ENCODE measurements around the gene RPH3AL.
A peak's percentile ranks its signal among the peaks of the same experiment; 100 is the strongest.

RPH3AL gene

GRCh38 chr17:353213-353837, 718 bp upstream of the RPH3AL start:
- no peak for ATAC-seq

GRCh38 chr17:351875-352420, 659 bp downstream of the RPH3AL start:
- ATAC-seq, result no peak

- ATAC-seq, result no peak
Measured at GRCh38 chr17:351449-351738, 1.2 kb downstream of the RPH3AL start.

DNA sequence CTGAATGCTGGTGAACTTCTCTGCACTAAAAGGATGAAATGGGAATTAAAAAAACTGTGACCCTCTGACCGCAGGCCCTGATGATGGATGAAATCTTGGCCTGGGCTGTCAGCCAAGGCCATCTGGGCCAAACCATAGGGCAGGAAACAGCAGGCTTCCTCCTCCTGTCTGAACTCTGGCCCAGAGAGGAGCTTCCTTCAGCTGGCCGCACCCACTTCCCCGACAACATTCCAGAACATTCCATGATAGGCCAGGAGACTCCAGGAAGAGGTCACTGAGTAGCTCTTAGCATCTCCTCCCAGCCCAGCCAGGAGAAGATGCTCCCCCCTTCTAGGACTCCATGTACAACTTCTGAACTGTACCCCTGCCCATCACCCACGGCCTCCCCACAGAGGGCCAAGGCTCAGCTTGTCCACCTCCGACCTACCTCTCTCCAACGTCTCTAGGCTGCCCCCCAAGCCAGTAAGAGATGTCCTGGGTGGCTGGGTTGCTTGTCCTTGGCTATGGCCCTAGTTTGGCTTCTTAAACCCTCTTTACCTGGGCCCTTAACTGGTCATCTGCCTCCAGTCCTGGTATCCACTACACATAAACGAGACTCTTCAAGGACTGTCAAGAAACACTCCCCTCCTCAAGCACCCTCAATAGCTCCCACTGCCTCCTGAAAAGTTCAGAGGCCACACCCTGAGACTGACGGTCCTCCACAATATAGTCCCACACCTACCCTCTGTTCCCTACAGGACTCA, 1.7 kb downstream of the RPH3AL start:
- no peak for ATAC-seq

GRCh38 chr17:349666-350065, 2.9 kb downstream of the RPH3AL start:
- no peak for ATAC-seq

- ATAC-seq, result no peak
Measured at GRCh38 chr17:348692-349425, 3.7 kb downstream of the RPH3AL start.

- ATAC-seq, result no peak
Measured at GRCh38 chr17:348012-348411, 4.6 kb downstream of the RPH3AL start.

DNA sequence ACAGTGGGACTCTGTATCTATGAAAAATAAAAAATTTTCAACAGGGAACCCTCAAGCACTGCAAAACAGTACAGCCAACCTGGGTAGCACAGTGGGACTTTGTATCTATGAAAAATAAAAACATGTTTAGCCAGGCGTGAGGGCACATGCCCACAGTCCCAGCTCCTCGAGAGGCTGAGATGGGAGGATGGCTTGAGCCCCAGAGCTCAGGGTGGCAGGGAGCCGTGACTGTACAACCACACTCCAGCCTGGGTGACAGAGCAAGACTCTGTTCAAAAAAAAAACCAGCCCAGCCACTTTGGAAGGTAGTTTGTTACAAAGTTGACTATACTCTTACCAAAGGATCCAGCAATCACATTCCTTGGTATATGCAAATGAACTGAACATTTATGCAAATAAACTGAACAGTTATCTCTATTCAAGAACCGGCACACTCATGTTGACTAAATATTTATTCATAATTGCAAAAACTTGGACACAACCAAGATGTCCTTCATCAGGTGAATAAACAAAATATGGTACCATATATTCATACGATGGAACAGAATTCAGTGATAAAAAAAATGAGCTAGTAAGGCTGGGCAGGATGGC, 5.2 kb downstream of the RPH3AL start:
- no peak for ATAC-seq

- ATAC-seq, result no peak
Measured at GRCh38 chr17:345992-346785, 6.4 kb downstream of the RPH3AL start.

DNA sequence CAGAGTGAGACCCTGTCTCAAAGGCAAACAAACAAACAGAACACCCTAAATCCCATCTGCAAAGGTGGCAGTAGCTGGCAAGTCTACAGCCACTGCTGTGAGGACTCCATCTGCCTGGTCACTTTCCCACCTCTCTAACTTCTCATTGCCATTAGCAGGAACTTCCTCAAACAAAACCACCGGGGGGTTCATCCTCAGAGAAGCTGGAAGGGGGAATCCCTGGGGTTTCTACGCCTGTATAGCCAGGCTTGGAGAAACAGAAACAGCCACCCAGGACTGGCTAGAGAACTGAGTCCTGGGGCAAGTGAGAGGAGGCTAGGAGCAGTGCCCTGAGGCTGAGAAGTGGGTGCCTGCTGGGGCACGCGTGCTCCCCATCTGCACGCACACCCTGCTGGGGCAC, 7.3 kb downstream of the RPH3AL start:
- no peak for ATAC-seq

DNA sequence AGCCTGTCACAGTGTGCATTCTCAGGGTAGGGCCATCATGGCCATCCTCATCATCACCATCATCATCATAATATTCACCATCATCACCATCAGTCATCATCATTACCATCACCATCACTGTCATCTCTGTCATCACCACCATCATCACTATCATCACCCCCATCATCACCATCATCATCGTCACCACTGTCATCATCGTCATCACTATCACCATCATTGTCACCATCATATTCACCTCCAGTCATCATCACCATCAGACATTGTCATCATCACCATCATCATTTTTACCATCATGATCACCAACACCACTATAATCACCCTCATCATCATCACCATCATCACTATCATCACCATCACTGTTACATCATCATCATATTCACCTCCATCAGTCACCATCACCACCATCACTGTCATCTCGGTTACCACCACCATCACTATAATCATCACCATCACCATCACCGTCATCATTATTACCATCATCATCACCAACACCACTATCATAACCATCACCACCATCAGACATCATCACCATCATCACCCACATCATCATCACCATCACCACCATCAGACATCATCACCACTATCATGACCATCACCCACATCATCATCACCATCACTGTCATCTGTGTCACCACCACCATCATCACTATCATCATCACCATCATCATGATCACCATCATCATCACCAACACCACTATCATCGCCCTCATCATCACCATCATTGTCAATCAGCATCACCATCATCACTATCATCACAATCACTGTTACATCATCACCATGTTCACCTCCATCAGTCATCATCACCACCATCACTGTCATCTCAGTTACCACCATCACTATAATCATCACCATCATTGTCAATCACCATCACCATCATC, 8.5 kb downstream of the RPH3AL start:
- ATAC-seq, result no peak

DNA sequence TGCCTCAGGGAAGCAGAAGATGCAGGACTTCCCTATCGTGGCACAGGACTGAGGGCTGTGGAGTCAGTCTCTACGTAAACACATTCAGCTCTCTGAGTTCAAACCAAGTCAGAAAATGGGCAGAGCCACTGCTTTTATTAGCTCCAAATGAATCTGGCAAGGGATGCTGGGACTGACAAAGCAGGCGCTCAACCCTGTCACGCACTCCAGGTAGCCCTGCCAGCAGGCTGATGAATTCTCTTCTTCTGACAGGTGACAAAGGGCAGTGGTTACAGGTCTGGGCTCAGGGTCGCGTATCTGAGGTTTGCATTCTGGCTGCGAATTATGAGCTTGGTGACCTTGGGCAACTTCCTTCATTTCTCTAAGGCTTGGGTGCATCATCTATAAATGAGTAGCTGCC, 9.4 kb downstream of the RPH3AL start:
- no peak for ATAC-seq

- no peak for ATAC-seq
Measured at GRCh38 chr17:340074-340473, 12.5 kb downstream of the RPH3AL start.

- no peak for ATAC-seq
Measured at GRCh38 chr17:339193-340061, 13.2 kb downstream of the RPH3AL start.

GRCh38 chr17:338442-339192, 14.0 kb downstream of the RPH3AL start:
- ATAC-seq, result no peak

- ATAC-seq, result no peak
Measured at GRCh38 chr17:337866-338265, 14.7 kb downstream of the RPH3AL start.

GRCh38 chr17:337453-337852, 15.2 kb downstream of the RPH3AL start:
- ATAC-seq, result no peak

DNA sequence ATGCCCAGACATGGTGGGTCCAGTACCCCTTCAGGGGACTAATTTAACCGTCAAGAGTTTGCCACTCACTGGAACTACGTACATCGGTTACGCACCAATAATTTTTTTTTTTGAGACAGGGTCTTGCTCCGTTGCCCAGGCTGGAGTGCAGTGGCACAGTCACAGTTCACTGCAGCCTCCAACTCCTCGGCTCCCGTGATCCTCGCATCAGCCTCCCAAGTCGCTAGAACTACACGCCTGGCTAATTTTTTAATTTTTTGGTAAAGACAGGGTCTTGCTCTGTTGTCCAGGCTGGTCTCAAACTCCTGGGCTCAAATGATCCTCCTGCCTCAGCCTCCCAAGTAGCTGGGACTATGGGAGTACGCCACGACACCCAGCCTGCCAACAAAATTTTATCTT, 15.6 kb downstream of the RPH3AL start:
- no peak for ATAC-seq

GRCh38 chr17:336110-337021, 16.2 kb downstream of the RPH3AL start:
- peak in 1 of 2 donors; percentile 7 for ATAC-seq
